Endodermal cell (in vitro differentiated cells): Measurements from ENCODE around the gene MRPL20. TPM values are rescaled to one million over a fixed set of nuclear protein-coding genes. Genes with fewer than 3 reads are reported as not detected.
A peak's percentile ranks its signal among the peaks of the same experiment; 100 is the strongest.

Experiments
- DNase-seq: peaks from one replicate; pipeline ENCODE4 v3.0.0-alpha.2; 2017
- H3K27ac ChIP-seq: 2 replicates; pipeline ENCODE4 v1.5.1; 2013; ENCODE audit warnings: mild to moderate bottlenecking, low read depth, low read length, moderate library complexity
- H3K27me3 ChIP-seq: 2 replicates; pipeline ENCODE4 v1.6.1; 2013; ENCODE audit warnings: mild to moderate bottlenecking, low read length, moderate library complexity; ENCODE audit not compliant: insufficient read depth, control insufficient read depth, poor library complexity, severe bottlenecking
- H3K36me3 ChIP-seq: 2 replicates; pipeline ENCODE4 v1.7.0; 2013; ENCODE audit warnings: mild to moderate bottlenecking, low read length, moderate library complexity; ENCODE audit not compliant: control insufficient read depth, insufficient read depth
- H3K4me1 ChIP-seq: one replicate; pipeline ENCODE4 v1.7.0; 2013; ENCODE audit warnings: low read length; ENCODE audit not compliant: control insufficient read depth, insufficient read depth
- H3K4me3 ChIP-seq: 2 replicates; pipeline ENCODE4 v1.5.1; 2013; ENCODE audit warnings: mild to moderate bottlenecking, low read length, moderate library complexity
- H3K9ac ChIP-seq: 2 replicates; pipeline ENCODE4 v1.6.1; 2013; ENCODE audit warnings: mild to moderate bottlenecking, low read length, moderate library complexity; ENCODE audit not compliant: poor library complexity, severe bottlenecking; ENCODE audit errors: extremely low read depth
- H3K9me3 ChIP-seq: 2 replicates; pipeline ENCODE4 v1.6.1; 2013; ENCODE audit warnings: mild to moderate bottlenecking, low read length, moderate library complexity; ENCODE audit not compliant: control insufficient read depth
- H3K27ac Mint-ChIP-seq: 2 replicates; pipeline ENCODE4 v1.8.0; 2020; ENCODE audit warnings: mixed read lengths
- H3K27me3 Mint-ChIP-seq: 2 replicates; pipeline ENCODE4 v1.8.0; 2021; ENCODE audit warnings: mild to moderate bottlenecking, mixed read lengths; ENCODE audit not compliant: insufficient read depth
- H3K36me3 Mint-ChIP-seq: 2 replicates; pipeline ENCODE4 v1.8.0; 2020; ENCODE audit warnings: low read depth, mixed read lengths
- H3K4me1 Mint-ChIP-seq: 2 replicates; pipeline ENCODE4 v1.8.0; 2020; ENCODE audit warnings: mixed read lengths
- H3K4me3 Mint-ChIP-seq: 2 replicates; pipeline ENCODE4 v1.8.0; 2020; ENCODE audit warnings: mild to moderate bottlenecking, moderate library complexity, mixed read lengths
- H3K9me3 Mint-ChIP-seq: 2 replicates; pipeline ENCODE4 v1.8.0; 2020; ENCODE audit warnings: mild to moderate bottlenecking, mixed read lengths
- CTCF ChIP-seq: fragments of 200-600 bp; sonication (generic); conservative IDR thresholded peaks from 2 replicates; pipeline ENCODE4 v1.5.0; 2021; ENCODE audit warnings: antibody characterized with exemption, mild to moderate bottlenecking
- WGBS, 2 experiments: methylation state at CpG; one replicate each; pipeline versions ENCODE4 v1.1.5 to v1.1.7; 2013; ENCODE audit warnings: missing lambda C conversion rate in 2 of 2, mixed read lengths in 1 of 2; ENCODE audit not compliant: insufficient coverage in 1 of 2, insufficient read length in 1 of 2; 5-methylcytosine and 5-hydroxymethylcytosine counted together
- total RNA-seq, 2 donors: library from RNA; stranded (reverse); fragmentation: NEBNext Ultra II Directional in 1 of 2; extraction: Animal tissue kit (Norgen Biotek cat#: 25700) in 1 of 2; gene quantifications; 2 replicates in 1 of 2; 3 replicates in 1 of 2; pipeline ENCODE4 v1.2.1, GENCODE V29; 2021

MRPL20 gene
- total RNA-seq, 2 donors from 2014 or later = 109 to 129 TPM

GRCh38 chr1:1431845-1432273, 24.8 kb upstream of the MRPL20 start:
- H3K9me3 ChIP-seq = no peaks in the 10 kb centered on the region
- Mint-ChIP-seq H3K4me1 (peaks cover 12% of the 10 kb centered on the region), H3K4me3 (no peak overlapping the region), H3K9me3 (peaks cover 3% of the 10 kb centered on the region), H3K27ac (no peak overlapping the region), H3K27me3 (peaks cover 8% of the 10 kb centered on the region), H3K36me3 (no peaks in the 10 kb centered on the region)
- H3K9ac ChIP-seq = no peak overlapping the region
- DNase-seq = peak; percentile 82
- peak overlapping the region; percentile 79 for H3K27ac ChIP-seq
- TF ChIP-seq CTCF = no peak
- H3K36me3 ChIP-seq = no peaks in the 10 kb centered on the region
- H3K4me3 ChIP-seq = no peak overlapping the region
- peaks cover 16% of the 10 kb centered on the region for H3K27me3 ChIP-seq
- 43 to 61% methylated on average over 1 to 5 of the region's 5 CpGs for WGBS, 2 experiments
- peaks cover 17% of the 10 kb centered on the region for H3K4me1 ChIP-seq

- H3K36me3 ChIP-seq = no peaks in the 10 kb centered on the region
- Mint-ChIP-seq H3K36me3 (no peaks in the 10 kb centered on the region), H3K4me3 (no peak overlapping the region), H3K9me3 (peaks cover 3% of the 10 kb centered on the region), H3K27me3 (peaks cover 4% of the 10 kb centered on the region), H3K4me1 (peaks cover 12% of the 10 kb centered on the region), H3K27ac (no peak overlapping the region)
- TF ChIP-seq CTCF = no peak
- peak overlapping the region; percentile 79 for H3K27ac ChIP-seq
- 78 to 80% methylated on average over 4 to 16 of the region's 18 CpGs for WGBS, 2 experiments
- H3K27me3 ChIP-seq = peaks cover 11% of the 10 kb centered on the region
- no peak overlapping the region for H3K9ac ChIP-seq
- no peak overlapping the region for H3K4me3 ChIP-seq
- no peaks in the 10 kb centered on the region for H3K9me3 ChIP-seq
- DNase-seq = peak; percentile 67
- peaks cover 17% of the 10 kb centered on the region for H3K4me1 ChIP-seq
Measured at GRCh38 chr1:1430992-1431844, 24.1 kb upstream of the MRPL20 start.

GRCh38 chr1:1430114-1430982, 23.3 kb upstream of the MRPL20 start:
- DNase-seq = peak; percentile 90
- H3K4me3 ChIP-seq = no peak overlapping the region

More at GRCh38 chr1:1430114-1430982, 23.3 kb upstream of the MRPL20 start:
- peak overlapping the region; percentile 14 for H3K4me3 Mint-ChIP-seq
- peak overlapping the region; percentile 26 for H3K27ac Mint-ChIP-seq
- peaks cover 3% of the 10 kb centered on the region for H3K9me3 Mint-ChIP-seq
- peaks cover 17% of the 10 kb centered on the region for H3K4me1 ChIP-seq
- H3K9ac ChIP-seq = no peak overlapping the region
- peaks cover 7% of the 10 kb centered on the region for H3K27me3 ChIP-seq
- H3K36me3 Mint-ChIP-seq = no peaks in the 10 kb centered on the region
- WGBS, 2 experiments = 47 to 59% methylated on average over 19 to 33 of the region's 35 CpGs
- H3K4me1 Mint-ChIP-seq = peaks cover 12% of the 10 kb centered on the region
- peak overlapping the region; percentile 38 for H3K27ac ChIP-seq
- peak; percentile 65 for TF ChIP-seq CTCF
- H3K9me3 ChIP-seq = no peaks in the 10 kb centered on the region
- H3K27me3 Mint-ChIP-seq = peaks cover 3% of the 10 kb centered on the region
- no peaks in the 10 kb centered on the region for H3K36me3 ChIP-seq
